Inflammatory macrophage treated with lipopolysaccharide for 4 hours (primary cell): ENCODE data around the gene DMRTC2.

Experiments
- DNase-seq: peaks from one replicate; pipeline ENCODE4 v3.0.0-alpha.2; 2020

DMRTC2 gene

GRCh38 chr19:41893899-41894298 lies 49.1 kb downstream of the DMRTC2 start:
- DNase-seq, result no peak

- DNase-seq, result no peak
Measured at GRCh38 chr19:41894350-41894749, 49.5 kb downstream of the DMRTC2 start.

DNA sequence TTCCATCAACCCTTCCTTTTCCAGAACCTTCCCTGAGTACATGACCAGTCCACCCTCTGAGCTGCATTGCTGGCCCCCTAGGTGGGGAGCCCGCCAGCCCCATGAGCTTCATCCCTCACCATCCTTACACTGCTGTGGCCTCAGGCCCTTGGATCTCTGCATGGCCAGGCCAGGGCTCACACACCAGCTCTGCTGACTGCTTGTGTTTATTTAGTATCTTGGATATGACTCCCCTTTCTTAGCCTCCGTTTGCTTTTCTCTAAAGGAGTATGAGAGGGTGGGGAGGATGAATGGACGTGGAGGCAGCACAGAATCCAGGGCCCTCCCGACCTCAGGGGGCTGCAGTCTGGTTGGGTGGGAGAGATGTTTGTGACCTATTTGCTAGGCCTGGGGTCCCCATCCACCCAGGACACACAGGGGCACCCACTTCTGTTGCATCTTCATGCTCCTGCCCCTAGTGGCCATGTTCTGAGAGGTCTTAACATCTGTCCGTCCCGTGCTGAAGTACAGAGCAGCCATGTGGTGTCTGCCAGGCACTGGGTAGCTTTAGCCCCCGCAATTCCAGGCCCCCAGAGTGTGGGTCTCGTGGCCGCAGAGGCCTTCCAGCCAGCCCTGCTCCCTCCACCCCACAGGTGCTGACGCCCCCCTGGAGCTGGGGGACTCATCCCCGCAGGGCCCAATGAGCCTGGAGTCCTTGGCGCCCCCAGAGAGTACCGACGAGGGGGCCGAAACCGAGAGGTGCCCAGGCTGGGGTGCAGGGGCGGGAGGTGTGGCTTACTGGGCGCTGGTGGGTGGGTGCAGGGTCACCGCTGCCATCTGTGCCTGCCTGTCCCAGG lies 51.1 kb downstream of the DMRTC2 start:
- no peak for DNase-seq

GRCh38 chr19:41896581-41896942 lies 51.7 kb downstream of the DMRTC2 start:
- no peak for DNase-seq

GRCh38 chr19:41897181-41897580 lies 52.3 kb downstream of the DMRTC2 start:
- DNase-seq, result no peak

- no peak for DNase-seq
Measured at GRCh38 chr19:41897820-41898219, 53.0 kb downstream of the DMRTC2 start.

DNA sequence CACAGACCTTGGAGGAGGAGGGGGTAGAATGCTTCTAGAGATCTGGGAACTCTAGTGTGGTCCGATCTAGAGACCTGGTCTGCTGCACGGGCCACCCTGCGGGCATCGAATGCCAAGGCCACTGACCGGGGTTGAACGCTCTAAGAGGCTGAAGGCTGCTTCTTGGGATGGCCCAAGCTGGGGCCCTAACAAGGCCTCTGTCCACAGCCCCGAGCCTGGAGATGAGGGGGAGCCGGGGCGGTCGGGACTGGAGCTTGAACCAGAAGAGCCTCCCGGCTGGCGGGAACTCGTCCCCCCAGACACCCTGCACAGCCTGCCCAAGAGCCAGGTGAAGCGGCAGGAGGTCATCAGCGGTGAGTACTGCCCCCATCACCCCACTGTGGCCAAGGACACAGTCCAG lies 53.4 kb downstream of the DMRTC2 start:
- DNase-seq, result no peak
